DND-41 (cell line): ENCODE results near the gene SLC15A2.
A peak's percentile ranks its signal among the peaks of the same experiment; 100 is the strongest.

Source experiments
- ATAC-seq: fragments of 200-7000 bp; cut with Tn5 transposase; 3 replicates; pipeline ENCODE4 v1.9.1; 2021; ENCODE audit warnings: low read depth; ENCODE audit not compliant: insufficient read depth
- DNase-seq: peaks from one replicate; pipeline ENCODE4 v3.0.0-alpha.2; 2020
- H2AFZ ChIP-seq: 2 replicates; pipeline ENCODE4 v1.6.0; 2012; ENCODE audit warnings: low read depth, low read length
- H3K27ac ChIP-seq: 2 replicates; pipeline ENCODE4 v1.5.1; 2012; ENCODE audit warnings: low read length, inconsistent platforms
- H3K27me3 ChIP-seq: fragments of 200-600 bp; sonication (generic); 2 replicates; pipeline ENCODE4 v1.6.0; 2012; ENCODE audit warnings: low read length, mild to moderate bottlenecking, inconsistent platforms; ENCODE audit not compliant: insufficient read depth, poor library complexity
- H3K36me3 ChIP-seq: 2 replicates; pipeline ENCODE4 v1.5.1; 2012; ENCODE audit warnings: low read length, inconsistent platforms; ENCODE audit not compliant: insufficient read depth
- H3K4me1 ChIP-seq: 2 replicates; pipeline ENCODE4 v1.5.1; 2012; ENCODE audit warnings: mild to moderate bottlenecking, low read length; ENCODE audit not compliant: insufficient read depth
- H3K4me2 ChIP-seq: 2 replicates; pipeline ENCODE4 v1.6.0; 2012; ENCODE audit warnings: mild to moderate bottlenecking, moderate library complexity, low read length, inconsistent platforms; ENCODE audit not compliant: insufficient read depth
- H3K4me3 ChIP-seq, 2 experiments: fragments of 200-600 bp in 1 of 2; shearing (Covaris generic) in 1 of 2; 2 replicates each; pipeline ENCODE4 v1.5.1; 2012 to 2016; ENCODE audit warnings: inconsistent platforms in 2 of 2, low read length in 2 of 2, mild to moderate bottlenecking in 2 of 2, low read depth in 1 of 2, moderate library complexity in 1 of 2
- H3K79me2 ChIP-seq: 2 replicates; pipeline ENCODE4 v1.6.0; 2012; ENCODE audit warnings: low read length, inconsistent platforms; ENCODE audit not compliant: insufficient read depth
- H3K9ac ChIP-seq: 2 replicates; pipeline ENCODE4 v1.6.0; 2012; ENCODE audit warnings: low read depth, mild to moderate bottlenecking, inconsistent platforms, low read length, moderate library complexity
- H3K9me3 ChIP-seq: 2 replicates; pipeline ENCODE4 v1.5.1; 2012; ENCODE audit warnings: low read length, moderate library complexity, mild to moderate bottlenecking, inconsistent platforms; ENCODE audit not compliant: insufficient read depth, severe bottlenecking
- H4K20me1 ChIP-seq: 2 replicates; pipeline ENCODE4 v1.6.0; 2012; ENCODE audit warnings: low read length; ENCODE audit not compliant: insufficient read depth
- CTCF ChIP-seq: IDR thresholded peaks from 2 replicates; pipeline ENCODE4 v1.5.1; 2012; ENCODE audit warnings: borderline replicate concordance, low read length, moderate library complexity, mild to moderate bottlenecking; ENCODE audit not compliant: poor library complexity, severe bottlenecking; ENCODE audit errors: extremely low read depth
- EZH2 ChIP-seq: IDR thresholded peaks from 3 replicates; pipeline ENCODE4 v1.6.1; 2012; ENCODE audit warnings: borderline replicate concordance, low read depth, mild to moderate bottlenecking, moderate library complexity, low read length, inconsistent platforms; ENCODE audit not compliant: severe bottlenecking

The SLC15A2 gene

GRCh38 chr3:121969631-121970030 is 75.4 kb downstream of the SLC15A2 start:
- no peak overlapping the region for H3K9ac ChIP-seq
- H3K36me3 ChIP-seq, result no peaks in the 10 kb centered on the region
- H3K4me2 ChIP-seq, result no peak overlapping the region
- ATAC-seq (peak; percentile 79), DNase-seq (no peak)
- no peak overlapping the region for H3K4me3 ChIP-seq
- H3K4me1 ChIP-seq, result no peaks in the 10 kb centered on the region
- H3K27me3 ChIP-seq, result no peaks in the 10 kb centered on the region
- H4K20me1 ChIP-seq, result no peaks in the 10 kb centered on the region
- H3K27ac ChIP-seq, result no peak overlapping the region
- no peak overlapping the region for H2AFZ ChIP-seq
- no peaks in the 10 kb centered on the region for H3K79me2 ChIP-seq
- H3K9me3 ChIP-seq, result peaks cover under 1% of the 10 kb centered on the region
- TF ChIP-seq EZH2 (no peak), CTCF (no peak)

- DNase-seq, result no peak
- H3K4me1 ChIP-seq, result no peaks in the 10 kb centered on the region
- H3K4me2 ChIP-seq, result no peak overlapping the region
- no peak overlapping the region for H3K9ac ChIP-seq
- ATAC-seq, result no peak
- H3K9me3 ChIP-seq, result peaks cover 2% of the 10 kb centered on the region
- H3K27ac ChIP-seq, result no peak overlapping the region
- TF ChIP-seq EZH2 (no peak), CTCF (no peak)
- no peaks in the 10 kb centered on the region for H3K27me3 ChIP-seq
- no peaks in the 10 kb centered on the region for H3K36me3 ChIP-seq
- no peaks in the 10 kb centered on the region for H4K20me1 ChIP-seq
- H2AFZ ChIP-seq, result no peak overlapping the region
- no peak overlapping the region for H3K4me3 ChIP-seq
- H3K79me2 ChIP-seq, result no peaks in the 10 kb centered on the region
These were observed 75.8 kb downstream of the SLC15A2 start for GRCh38 chr3:121970047-121970446.

GRCh38 chr3:121974601-121975111 is 80.5 kb downstream of the SLC15A2 start:
- H3K4me1 ChIP-seq, result no peaks in the 10 kb centered on the region
- TF ChIP-seq CTCF, result no peak
- no peak for TF ChIP-seq EZH2
- H3K9ac ChIP-seq, result no peak overlapping the region
- peaks cover 2% of the 10 kb centered on the region for H3K9me3 ChIP-seq
- ATAC-seq (no peak), DNase-seq (no peak)
- H3K36me3 ChIP-seq, result no peaks in the 10 kb centered on the region
- H4K20me1 ChIP-seq, result no peaks in the 10 kb centered on the region
- H3K4me3 ChIP-seq, result no peak overlapping the region
- no peak overlapping the region for H3K4me2 ChIP-seq
- H2AFZ ChIP-seq, result no peak overlapping the region
- no peaks in the 10 kb centered on the region for H3K27me3 ChIP-seq
- H3K79me2 ChIP-seq, result no peaks in the 10 kb centered on the region
- no peak overlapping the region for H3K27ac ChIP-seq

- H3K9me3 ChIP-seq, result peaks cover 2% of the 10 kb centered on the region
- H3K79me2 ChIP-seq, result no peaks in the 10 kb centered on the region
- H3K36me3 ChIP-seq, result no peaks in the 10 kb centered on the region
- no peak overlapping the region for H3K27ac ChIP-seq
- no peak overlapping the region for H3K9ac ChIP-seq
- no peaks in the 10 kb centered on the region for H3K27me3 ChIP-seq
- no peak overlapping the region for H3K4me3 ChIP-seq
- no peak overlapping the region for H3K4me2 ChIP-seq
- TF ChIP-seq EZH2 (no peak), CTCF (no peak)
- H3K4me1 ChIP-seq, result no peaks in the 10 kb centered on the region
- H4K20me1 ChIP-seq, result no peaks in the 10 kb centered on the region
- ATAC-seq (no peak), DNase-seq (no peak)
- H2AFZ ChIP-seq, result no peak overlapping the region
These were observed 81.6 kb downstream of the SLC15A2 start for GRCh38 chr3:121975702-121976302.
